ENCODE measurements around the gene ITGB5.

- no peak for TF ChIP-seq CTCF (IDR thresholded peaks at IDR 0.05)
- TF ChIP-seq EZH2 (IDR thresholded peaks at IDR 0.05; ENCODE audit: borderline replicate concordance, insufficient read depth, low read depth, low read length, poor library complexity, severe bottlenecking): no peak
Measured at GRCh38 chr3:124888482-124889441, 1.6 kb upstream of the ITGB5 start.
